ENCODE data around the gene PDE6B. TPM values are rescaled to one million over a fixed set of nuclear protein-coding genes. Genes with fewer than 3 reads are reported as not detected.

Gene PDE6B
- total and polyA plus RNA-seq, 12 donors, result 0.73 to 6.2 (median 3.6) TPM

GRCh38 chr4:625631-626161, 323 bp downstream of the PDE6B start:
- H3K27me3 ChIP-seq, result peaks cover 0 to 39% (median 6%) of the 10 kb centered on the region in 7 donors
- no peak overlapping the region for H3K4me3 ChIP-seq
- no peaks in the 10 kb centered on the region for H3K4me1 ChIP-seq
- TF ChIP-seq CTCF (IDR thresholded peaks at IDR 0.05), result no peak
- no peaks in the 10 kb centered on the region for H3K36me3 ChIP-seq
- intact Hi-C loops (cut with DNase I), result no loop called here
- no peaks in the 10 kb centered on the region for H3K9me3 ChIP-seq
- no peak overlapping the region for H3K27ac ChIP-seq
- DNase-seq (no peak), ATAC-seq (no peak)
- WGBS, 2 donors, result 92 to 93% methylated on average over 39 of the region's 39 CpGs

GRCh38 chr4:626201-627091, 1.1 kb downstream of the PDE6B start:
- ATAC-seq, result no peak
- peaks cover 0 to 39% (median 6%) of the 10 kb centered on the region in 7 donors for H3K27me3 ChIP-seq
- intact Hi-C loops (cut with DNase I), result no loop called here

GRCh38 chr4:627347-628125, 2.2 kb downstream of the PDE6B start:
- Histone ChIP-seq H3K4me1 (no peaks in the 10 kb centered on the region), H3K9me3 (peaks cover 0 to 5% (median 0%) of the 10 kb centered on the region in 11 donors), H3K27me3 (peaks cover 0 to 39% (median 6%) of the 10 kb centered on the region in 7 donors), H3K4me3 (no peak overlapping the region), H3K36me3 (no peaks in the 10 kb centered on the region), H3K27ac (no peak overlapping the region)
- intact Hi-C loops (cut with DNase I), result no loop called here
- ATAC-seq, result no peak
- no peak for TF ChIP-seq CTCF (IDR thresholded peaks at IDR 0.05)
- WGBS, 2 donors, result 78% methylated on average over 14 of the region's 15 CpGs
- DNase-seq, result no peak

More at GRCh38 chr4:626201-627091, 1.1 kb downstream of the PDE6B start:
- H3K4me1 ChIP-seq, result no peaks in the 10 kb centered on the region
- WGBS, 2 donors, result 74 to 76% methylated on average over 19 to 20 of the region's 20 CpGs
- H3K27ac ChIP-seq, result no peak overlapping the region
- no peak for DNase-seq
- no peaks in the 10 kb centered on the region for H3K36me3 ChIP-seq
- no peak for TF ChIP-seq CTCF (IDR thresholded peaks at IDR 0.05)
- H3K4me3 ChIP-seq, result no peak overlapping the region
- H3K9me3 ChIP-seq, result no peaks in the 10 kb centered on the region

GRCh38 chr4:628311-628741, 3.0 kb downstream of the PDE6B start:
- WGBS, 2 donors, result 89 to 92% methylated on average over 17 of the region's 17 CpGs
- Histone ChIP-seq H3K4me1 (no peaks in the 10 kb centered on the region), H3K4me3 (no peak overlapping the region), H3K36me3 (no peaks in the 10 kb centered on the region), H3K9me3 (peaks cover 0 to 11% (median 0%) of the 10 kb centered on the region in 11 donors), H3K27me3 (peaks cover 0 to 39% (median 6%) of the 10 kb centered on the region in 7 donors), H3K27ac (no peak overlapping the region)
- no peak for TF ChIP-seq CTCF (IDR thresholded peaks at IDR 0.05)
- ATAC-seq (no peak), DNase-seq (no peak)
- intact Hi-C loops (cut with DNase I), result no loop called here

Data from heart right ventricle (tissue), 16 donors.